Cardiac muscle cell (in vitro differentiated cells and primary cell): Measurements from ENCODE around the gene MGLL. TPM values are rescaled to one million over a fixed set of nuclear protein-coding genes. Genes with fewer than 3 reads are reported as not detected.

ENCODE experiments used
- DNase-seq, 2 donors: peaks; one replicate each; pipeline versions ENCODE4 v3.0.0 to v3.0.0-alpha.2; 2010 to 2017; ENCODE audit warnings: low read depth in 1 of 2, low spot score in 1 of 2
- H3K27ac ChIP-seq: fragments of 200-600 bp; sonication (generic); 2 replicates; pipeline ENCODE4 v1.5.1; 2016
- H3K27me3 ChIP-seq: fragments of 200-600 bp; sonication (generic); 2 replicates; pipeline ENCODE4 v1.6.0; 2016; ENCODE audit warnings: control low read depth
- H3K36me3 ChIP-seq: fragments of 200-600 bp; sonication (generic); 2 replicates; pipeline ENCODE4 v1.5.1; 2016; ENCODE audit warnings: control low read depth
- H3K4me1 ChIP-seq: fragments of 200-600 bp; sonication (generic); 2 replicates; pipeline ENCODE4 v1.8.1; 2017; ENCODE audit warnings: low read depth, mild to moderate bottlenecking, mixed run types
- H3K4me3 ChIP-seq: fragments of 200-600 bp; sonication (generic); 2 replicates; pipeline ENCODE4 v1.5.1; 2016; ENCODE audit warnings: mild to moderate bottlenecking
- H3K9me3 ChIP-seq: fragments of 200-600 bp; sonication (generic); 2 replicates; pipeline ENCODE4 v1.5.1; 2017; ENCODE audit warnings: low read depth, mild to moderate bottlenecking, control low read depth
- CTCF ChIP-seq: IDR thresholded peaks from 2 replicates; pipeline ENCODE4 v1.5.1; 2012; ENCODE audit warnings: low read depth, mild to moderate bottlenecking, low read length
- polyA plus RNA-seq: library from polyadenylated mRNA; unstranded; fragments of >200 nt; fragmentation: Nextera tagmentation; extraction: Ambion mirVana; gene quantifications from 2 replicates; pipeline ENCODE4 v1.2.1, GENCODE V29; 2016
- total RNA-seq: library from RNA; depleted of rRNA; stranded (reverse); fragments of >200 nt; gene quantifications from 2 replicates; pipeline ENCODE4 v1.2.3, GENCODE V29; 2016

The MGLL gene
- total and polyA plus RNA-seq, 2 experiments from 2014 or later, result 1.0 TPM

GRCh38 chr3:127712461-127712860, 109.9 kb downstream of the MGLL start:
- Histone ChIP-seq H3K27me3 (no peaks in the 10 kb centered on the region), H3K27ac (no peak overlapping the region), H3K9me3 (no peaks in the 10 kb centered on the region), H3K36me3 (no peaks in the 10 kb centered on the region), H3K4me1 (peaks cover 7% of the 10 kb centered on the region), H3K4me3 (no peak overlapping the region)
- no peak for DNase-seq
- TF ChIP-seq CTCF, result no peak

GRCh38 chr3:127711896-127712295, 110.4 kb downstream of the MGLL start:
- Histone ChIP-seq H3K9me3 (no peaks in the 10 kb centered on the region), H3K4me3 (no peak overlapping the region), H3K27me3 (no peaks in the 10 kb centered on the region), H3K4me1 (peaks cover 11% of the 10 kb centered on the region), H3K27ac (no peak overlapping the region), H3K36me3 (no peaks in the 10 kb centered on the region)
- DNase-seq, result no peak
- no peak for TF ChIP-seq CTCF

- H3K27me3 ChIP-seq, result no peaks in the 10 kb centered on the region
- no peak for TF ChIP-seq CTCF
- H3K4me3 ChIP-seq, result no peak overlapping the region
- H3K27ac ChIP-seq, result no peak overlapping the region
- H3K36me3 ChIP-seq, result no peaks in the 10 kb centered on the region
- no peak for DNase-seq
- no peaks in the 10 kb centered on the region for H3K9me3 ChIP-seq
- H3K4me1 ChIP-seq, result peaks cover 13% of the 10 kb centered on the region
Measured at GRCh38 chr3:127711021-127711695, 111.2 kb downstream of the MGLL start.

GRCh38 chr3:127710155-127710941, 112.0 kb downstream of the MGLL start:
- Histone ChIP-seq H3K4me1 (peaks cover 13% of the 10 kb centered on the region), H3K4me3 (no peak overlapping the region), H3K36me3 (no peaks in the 10 kb centered on the region), H3K27ac (no peak overlapping the region), H3K27me3 (no peaks in the 10 kb centered on the region), H3K9me3 (no peaks in the 10 kb centered on the region)
- TF ChIP-seq CTCF, result no peak
- DNase-seq, result no peak

- TF ChIP-seq CTCF, result no peak
- Histone ChIP-seq H3K4me1 (peaks cover 13% of the 10 kb centered on the region), H3K27me3 (no peaks in the 10 kb centered on the region), H3K36me3 (no peaks in the 10 kb centered on the region), H3K27ac (no peak overlapping the region), H3K4me3 (no peak overlapping the region), H3K9me3 (no peaks in the 10 kb centered on the region)
- DNase-seq, result no peak
Measured at GRCh38 chr3:127709320-127710060, 112.8 kb downstream of the MGLL start.
